Adipose tissue (tissue), 3 donors: ENCODE measurements around the gene TRIP4. TPM values are rescaled to one million over a fixed set of nuclear protein-coding genes. Genes with fewer than 3 reads are reported as not detected.
"Not testable (repeated sequence)": the region's sequence is repeated elsewhere in the genome, so short reads cannot be mapped to it uniquely, and the experiment has no call there.

Experiments
- H3K27ac ChIP-seq: one replicate; pipeline ENCODE4 v1.5.1; 2013; ENCODE audit warnings: low read depth, low read length
- WGBS, 3 donors: extraction: QIAGEN DNeasy Blood & Tissue Kit; methylation state at CpG; one replicate each; pipeline ENCODE4 v1.1.7; 2013; 5-methylcytosine and 5-hydroxymethylcytosine counted together
- polyA plus RNA-seq, 3 donors: library from polyadenylated mRNA; stranded (reverse); fragments of 200-250 nt; gene quantifications; one replicate each; pipeline ENCODE4 v1.2.3, GENCODE V29; 2013
- donor health status: healthy with polysubstance abuse.
- donor health status: Bipolar disorder and iron deficiency.
- donor health status: healthy.

The TRIP4 gene
- polyA plus RNA-seq: 10 to 100 TPM; 15.1 to 33.0 (median 15.5) TPM

DNA sequence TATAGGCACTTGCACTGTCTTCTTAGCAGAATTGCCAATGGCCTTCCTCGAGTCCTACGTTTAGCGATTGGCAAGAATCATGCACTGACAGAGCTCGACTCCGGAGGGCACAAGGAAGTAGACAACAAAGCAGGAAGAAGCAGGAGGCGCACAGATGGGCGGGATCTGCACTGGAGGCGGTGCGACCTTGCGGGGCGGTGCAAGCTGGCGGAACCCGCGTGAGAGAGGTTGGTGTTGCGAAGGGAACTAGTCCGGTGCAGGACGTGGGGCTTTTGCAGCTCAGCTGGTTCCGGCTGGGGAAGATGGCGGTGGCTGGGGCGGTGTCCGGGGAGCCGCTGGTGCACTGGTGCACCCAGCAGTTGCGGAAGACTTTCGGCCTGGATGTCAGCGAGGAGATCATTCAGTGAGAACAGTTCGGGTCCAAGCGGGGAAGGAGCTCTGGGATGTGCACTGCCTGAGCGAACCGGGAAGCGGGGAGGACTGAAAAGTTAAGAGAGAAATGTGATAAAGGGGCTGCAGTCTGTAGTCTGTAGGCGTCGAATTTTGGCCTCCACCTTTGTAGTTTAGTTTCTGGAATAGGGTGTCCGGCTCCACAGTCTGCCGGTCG is at the start of gene TRIP4:
TSS of gene TRIP4 (plus strand) at position 275 of the 607 bp plus-strand sequence. CDS start at position 303, 28 bp downstream.
- 0 to 1% (median 0%) methylated on average over 35 of the region's 35 CpGs for WGBS, 3 donors
- H3K27ac ChIP-seq: no peak within 1 kb of the TSS

GRCh38 chr15:64340355-64340754 is 47.3 kb upstream of the TRIP4 start:
- H3K27ac ChIP-seq: no peak overlapping the region
- WGBS, 3 donors: 97 to 100% (median 100%) methylated on average over 1 of the region's 1 CpG

- H3K27ac ChIP-seq: no peak overlapping the region
- 90 to 93% (median 90%) methylated on average over 4 of the region's 4 CpGs for WGBS, 3 donors
These were observed 45.7 kb upstream of the TRIP4 start for GRCh38 chr15:64341961-64342360.

DNA sequence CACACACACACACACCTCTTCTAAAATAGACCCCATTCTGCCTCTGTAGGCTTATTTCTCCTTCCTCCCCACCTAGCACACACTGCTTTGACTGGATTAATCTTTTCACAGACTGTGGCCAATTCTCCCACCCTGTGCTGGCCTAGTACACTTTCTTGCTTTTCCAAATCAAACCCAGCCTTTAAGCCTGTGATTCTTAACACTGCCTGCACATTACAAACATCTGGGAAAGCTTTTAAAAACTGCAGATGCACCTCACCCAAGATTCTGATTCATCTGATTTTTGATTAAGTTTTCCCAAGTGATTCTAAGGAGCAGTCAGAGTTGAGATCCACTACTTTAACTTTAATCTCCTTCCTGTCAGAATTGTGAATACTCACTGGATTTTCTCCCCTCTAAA is 44.4 kb upstream of the TRIP4 start:
- H3K27ac ChIP-seq: no peak overlapping the region

- 90 to 93% (median 92%) methylated on average over 2 of the region's 2 CpGs for WGBS, 3 donors
- no peak overlapping the region for H3K27ac ChIP-seq
These were observed 43.8 kb upstream of the TRIP4 start for GRCh38 chr15:64343841-64344240.

- no peak overlapping the region for H3K27ac ChIP-seq
These were observed 42.9 kb upstream of the TRIP4 start for GRCh38 chr15:64344651-64345294.

GRCh38 chr15:64346242-64346641 is 41.4 kb upstream of the TRIP4 start:
- 89 to 97% (median 96%) methylated on average over 6 of the region's 6 CpGs for WGBS, 3 donors
- H3K27ac ChIP-seq: not testable (repeated sequence)

DNA sequence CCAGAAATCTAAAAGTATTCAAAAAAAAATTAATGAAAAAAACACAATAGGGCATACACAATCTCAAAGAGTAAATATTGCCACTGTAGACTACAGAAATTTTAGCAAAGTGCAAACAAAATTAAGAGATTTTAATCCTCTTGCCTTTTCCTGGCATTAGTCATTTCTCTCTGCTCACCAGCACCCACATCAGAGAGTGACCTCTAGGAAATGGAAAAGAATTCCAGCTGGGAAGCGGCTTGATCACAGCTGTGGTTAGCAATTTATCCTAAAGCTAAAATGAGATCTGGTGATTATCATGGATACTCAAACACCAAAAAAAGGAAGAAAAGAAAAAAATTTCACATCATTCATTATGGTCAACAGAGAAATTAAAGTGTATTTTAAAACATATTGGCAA is 39.2 kb upstream of the TRIP4 start:
- WGBS, 3 donors: 78 to 89% (median 86%) methylated on average over 1 of the region's 1 CpG
- no peak overlapping the region for H3K27ac ChIP-seq

DNA sequence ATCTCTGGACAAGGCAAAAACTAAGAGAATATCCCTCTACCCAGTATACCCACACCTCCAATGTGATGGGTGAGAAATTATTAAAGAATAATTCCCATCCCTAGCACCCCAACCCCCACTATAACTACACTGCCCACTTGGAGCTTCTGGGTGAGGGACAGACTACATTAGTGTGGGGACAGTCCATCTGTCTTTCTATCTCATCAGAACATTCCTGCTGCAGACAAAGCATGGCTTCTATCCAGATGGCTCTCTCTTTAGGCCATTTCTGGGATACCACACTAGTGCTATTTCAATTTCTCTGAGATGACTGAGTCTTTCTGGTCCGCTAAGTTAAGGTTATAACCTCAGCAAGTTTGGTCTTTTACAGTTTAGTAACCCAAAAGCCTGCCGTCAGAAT is 38.3 kb upstream of the TRIP4 start:
- no peak overlapping the region for H3K27ac ChIP-seq
- WGBS, 3 donors: 95 to 98% (median 95%) methylated on average over 2 of the region's 2 CpGs

- H3K27ac ChIP-seq: no peak overlapping the region
- 62 to 82% (median 74%) methylated on average over 7 of the region's 7 CpGs for WGBS, 3 donors
These were observed 36.4 kb upstream of the TRIP4 start for GRCh38 chr15:64351265-64351664.

GRCh38 chr15:64354688-64355344 is 32.8 kb upstream of the TRIP4 start:
- 8 to 32% (median 29%) methylated on average over 5 of the region's 5 CpGs for WGBS, 3 donors
- H3K27ac ChIP-seq: no peak overlapping the region

- WGBS, 3 donors: 1% methylated on average over 26 to 30 of the region's 30 CpGs
- H3K27ac ChIP-seq: peak overlapping the region; percentile 68
These were observed 32.2 kb upstream of the TRIP4 start for GRCh38 chr15:64355348-64355943.

GRCh38 chr15:64355944-64356709 is 31.5 kb upstream of the TRIP4 start, which contains the start of gene CSNK1G1:
Gene CSNK1G1 (minus strand): TSS chr15:64356173. CDS start chr15:64300499, 55,674 bp downstream.
- H3K27ac ChIP-seq: peak within 1 kb of the TSS; percentile 68
- 0 to 1% (median 0%) methylated on average over 36 to 41 of the region's 42 CpGs for WGBS, 3 donors

DNA sequence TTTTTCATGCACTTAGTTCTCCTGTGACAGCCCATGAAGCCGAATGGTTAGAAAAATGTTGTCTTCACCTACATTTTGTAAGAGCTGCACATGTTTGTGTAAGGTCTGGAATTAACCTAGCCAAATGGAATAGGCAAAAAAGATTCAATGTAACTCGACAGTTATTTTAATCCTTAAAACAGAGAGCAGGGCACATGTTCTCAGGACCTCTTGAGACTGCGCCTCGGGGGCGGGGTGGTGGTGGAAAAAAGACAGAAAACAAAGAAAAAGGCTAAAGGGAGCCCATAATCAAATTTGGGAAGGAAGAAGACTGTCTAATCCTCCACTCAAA is 31.0 kb upstream of the TRIP4 start:
- WGBS, 3 donors: 34 to 54% (median 39%) methylated on average over 5 of the region's 5 CpGs
- no peak overlapping the region for H3K27ac ChIP-seq

GRCh38 chr15:64361259-64361658 is 26.4 kb upstream of the TRIP4 start:
- 95 to 100% (median 100%) methylated on average over 4 of the region's 4 CpGs for WGBS, 3 donors
- H3K27ac ChIP-seq: no peak overlapping the region

GRCh38 chr15:64369078-64369607 is 18.5 kb upstream of the TRIP4 start:
- WGBS, 3 donors: 82 to 87% (median 83%) methylated on average over 2 of the region's 2 CpGs
- no peak overlapping the region for H3K27ac ChIP-seq

DNA sequence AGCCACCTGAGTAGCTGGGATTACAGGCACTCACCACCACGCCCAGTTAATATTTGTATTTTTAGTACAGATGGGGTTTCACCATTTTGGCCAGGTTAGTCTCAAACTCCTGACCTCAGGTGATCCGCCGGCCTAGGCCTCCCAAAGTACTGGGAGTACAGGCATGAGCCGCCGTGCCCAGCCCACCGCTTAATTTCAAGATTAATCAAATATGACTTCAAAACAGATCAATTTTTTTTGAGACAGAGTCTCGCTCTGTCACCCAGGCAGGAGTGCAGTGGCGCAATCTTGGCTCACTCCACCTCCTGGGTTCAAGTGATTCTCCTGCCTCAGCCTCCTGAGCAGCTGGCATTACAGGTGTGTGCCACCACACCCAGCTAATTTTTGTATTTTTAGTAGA is 16.3 kb upstream of the TRIP4 start:
- 97 to 98% (median 97%) methylated on average over 8 of the region's 8 CpGs for WGBS, 3 donors
- not testable (repeated sequence) for H3K27ac ChIP-seq

GRCh38 chr15:64373360-64373759 is 14.3 kb upstream of the TRIP4 start:
- H3K27ac ChIP-seq: no peak overlapping the region
- 75 to 92% (median 86%) methylated on average over 8 of the region's 8 CpGs for whole genome bisulfite sequencing, 3 donors
